Hepatic stellate cell (primary cell): ENCODE measurements around the gene TRABD2A.

Experiments used
- DNase-seq: peaks from one replicate; pipeline ENCODE4 v3.0.0; 2011; ENCODE audit warnings: low spot score

The TRABD2A gene

GRCh38 chr2:84849271-84849952 lies 31.5 kb downstream of the TRABD2A start:
- no peak for DNase-seq

GRCh38 chr2:84847326-84848050 lies 33.4 kb downstream of the TRABD2A start:
- no peak for DNase-seq

GRCh38 chr2:84846741-84847142 lies 34.1 kb downstream of the TRABD2A start:
- DNase-seq: peak; percentile 55

- DNase-seq: peak; percentile 22
These were observed 34.7 kb downstream of the TRABD2A start for GRCh38 chr2:84846041-84846663.

GRCh38 chr2:84844141-84844540 lies 36.7 kb downstream of the TRABD2A start:
- no peak for DNase-seq

GRCh38 chr2:84841577-84841976 lies 39.3 kb downstream of the TRABD2A start:
- no peak for DNase-seq

- DNase-seq: peak; percentile 34
These were observed 40.6 kb downstream of the TRABD2A start for GRCh38 chr2:84840306-84840705.

GRCh38 chr2:84839851-84840250 lies 41.0 kb downstream of the TRABD2A start:
- no peak for DNase-seq

GRCh38 chr2:84838434-84839145 lies 42.3 kb downstream of the TRABD2A start:
- peak; percentile 80 for DNase-seq

GRCh38 chr2:84836215-84836614 lies 44.7 kb downstream of the TRABD2A start:
- DNase-seq: no peak

- DNase-seq: no peak
These were observed 47.3 kb downstream of the TRABD2A start for GRCh38 chr2:84833481-84834150.

GRCh38 chr2:84832772-84833461 lies 48.0 kb downstream of the TRABD2A start:
- peak; percentile 34 for DNase-seq

- no peak for DNase-seq
These were observed 50.0 kb downstream of the TRABD2A start for GRCh38 chr2:84830758-84831500.

- DNase-seq: no peak
These were observed 50.8 kb downstream of the TRABD2A start for GRCh38 chr2:84830095-84830494.

- no peak for DNase-seq
These were observed 51.2 kb downstream of the TRABD2A start for GRCh38 chr2:84829693-84830092.

- DNase-seq: no peak
These were observed 52.8 kb downstream of the TRABD2A start for GRCh38 chr2:84827978-84828575.

GRCh38 chr2:84823788-84824187 lies 57.1 kb downstream of the TRABD2A start:
- DNase-seq: no peak

GRCh38 chr2:84823229-84823628 lies 57.7 kb downstream of the TRABD2A start:
- no peak for DNase-seq

- DNase-seq: no peak
These were observed 59.1 kb downstream of the TRABD2A start for GRCh38 chr2:84821806-84822205.

- DNase-seq: no peak
These were observed 63.6 kb downstream of the TRABD2A start for GRCh38 chr2:84817239-84817655.
